ENCODE measurements around the gene SCO2.

Gene SCO2

DNA sequence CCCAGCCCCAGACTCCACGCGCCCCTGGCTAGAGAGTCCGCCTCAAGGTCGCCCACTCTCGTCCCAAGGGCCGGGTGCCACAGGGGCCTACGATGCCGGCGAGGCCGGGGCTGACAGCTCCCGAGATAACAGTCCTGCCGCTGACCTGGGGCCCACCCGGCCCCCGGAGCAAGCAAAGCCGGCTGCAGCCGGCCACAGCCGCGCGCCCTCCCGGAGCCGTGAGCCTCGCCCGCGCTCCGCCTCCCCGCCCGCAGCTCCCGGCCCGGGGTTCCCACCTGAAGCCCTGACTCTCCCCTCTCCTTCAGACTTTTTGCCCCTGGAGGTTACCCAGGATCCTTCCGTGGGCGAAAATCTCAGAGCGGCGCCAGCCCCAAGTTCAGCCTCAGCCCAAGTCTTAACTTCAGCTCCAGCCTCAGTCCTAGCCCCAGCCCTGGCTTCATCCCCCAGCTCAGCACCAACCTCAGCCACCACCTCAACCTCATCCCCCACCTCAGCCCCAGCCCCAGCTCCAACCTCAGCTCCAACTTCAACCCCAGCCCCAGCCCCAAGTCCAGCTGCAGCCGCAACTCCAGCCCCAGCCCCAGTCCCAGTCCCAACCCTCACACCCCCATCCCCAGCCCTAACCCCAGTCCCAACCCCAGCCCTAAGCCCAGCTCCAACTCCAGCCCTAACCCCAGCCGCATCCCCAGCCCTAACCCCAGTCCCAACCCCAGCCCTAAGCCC, 22.0 kb upstream of the SCO2 start:
- TF ChIP-seq, protein P1, sequence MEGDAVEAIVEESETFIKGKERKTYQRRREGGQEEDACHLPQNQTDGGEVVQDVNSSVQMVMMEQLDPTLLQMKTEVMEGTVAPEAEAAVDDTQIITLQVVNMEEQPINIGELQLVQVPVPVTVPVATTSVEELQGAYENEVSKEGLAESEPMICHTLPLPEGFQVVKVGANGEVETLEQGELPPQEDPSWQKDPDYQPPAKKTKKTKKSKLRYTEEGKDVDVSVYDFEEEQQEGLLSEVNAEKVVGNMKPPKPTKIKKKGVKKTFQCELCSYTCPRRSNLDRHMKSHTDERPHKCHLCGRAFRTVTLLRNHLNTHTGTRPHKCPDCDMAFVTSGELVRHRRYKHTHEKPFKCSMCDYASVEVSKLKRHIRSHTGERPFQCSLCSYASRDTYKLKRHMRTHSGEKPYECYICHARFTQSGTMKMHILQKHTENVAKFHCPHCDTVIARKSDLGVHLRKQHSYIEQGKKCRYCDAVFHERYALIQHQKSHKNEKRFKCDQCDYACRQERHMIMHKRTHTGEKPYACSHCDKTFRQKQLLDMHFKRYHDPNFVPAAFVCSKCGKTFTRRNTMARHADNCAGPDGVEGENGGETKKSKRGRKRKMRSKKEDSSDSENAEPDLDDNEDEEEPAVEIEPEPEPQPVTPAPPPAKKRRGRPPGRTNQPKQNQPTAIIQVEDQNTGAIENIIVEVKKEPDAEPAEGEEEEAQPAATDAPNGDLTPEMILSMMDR (IDR thresholded peaks at IDR 0.05; ENCODE audit: control extremely low read depth, extremely low read depth, low read depth, missing control alignments): no peak
- ChIA-PET CTCF (interaction anchor here (1.2 to 16.1 kb wide), 6 partner anchors 10 to 73 kb away, joined by 4 to 136 read pairs (median 9); partner anchors contain the start of genes SCO2, SYCE3 and TYMP), POLR2A (interaction anchor here (0.5 kb wide), 1 partner anchor 71 kb away, joined by 3 read pairs; no protein-coding TSS in a partner anchor)
- peak; percentile 28 for DNase-seq (ENCODE audit: extremely low spot score)

DNA sequence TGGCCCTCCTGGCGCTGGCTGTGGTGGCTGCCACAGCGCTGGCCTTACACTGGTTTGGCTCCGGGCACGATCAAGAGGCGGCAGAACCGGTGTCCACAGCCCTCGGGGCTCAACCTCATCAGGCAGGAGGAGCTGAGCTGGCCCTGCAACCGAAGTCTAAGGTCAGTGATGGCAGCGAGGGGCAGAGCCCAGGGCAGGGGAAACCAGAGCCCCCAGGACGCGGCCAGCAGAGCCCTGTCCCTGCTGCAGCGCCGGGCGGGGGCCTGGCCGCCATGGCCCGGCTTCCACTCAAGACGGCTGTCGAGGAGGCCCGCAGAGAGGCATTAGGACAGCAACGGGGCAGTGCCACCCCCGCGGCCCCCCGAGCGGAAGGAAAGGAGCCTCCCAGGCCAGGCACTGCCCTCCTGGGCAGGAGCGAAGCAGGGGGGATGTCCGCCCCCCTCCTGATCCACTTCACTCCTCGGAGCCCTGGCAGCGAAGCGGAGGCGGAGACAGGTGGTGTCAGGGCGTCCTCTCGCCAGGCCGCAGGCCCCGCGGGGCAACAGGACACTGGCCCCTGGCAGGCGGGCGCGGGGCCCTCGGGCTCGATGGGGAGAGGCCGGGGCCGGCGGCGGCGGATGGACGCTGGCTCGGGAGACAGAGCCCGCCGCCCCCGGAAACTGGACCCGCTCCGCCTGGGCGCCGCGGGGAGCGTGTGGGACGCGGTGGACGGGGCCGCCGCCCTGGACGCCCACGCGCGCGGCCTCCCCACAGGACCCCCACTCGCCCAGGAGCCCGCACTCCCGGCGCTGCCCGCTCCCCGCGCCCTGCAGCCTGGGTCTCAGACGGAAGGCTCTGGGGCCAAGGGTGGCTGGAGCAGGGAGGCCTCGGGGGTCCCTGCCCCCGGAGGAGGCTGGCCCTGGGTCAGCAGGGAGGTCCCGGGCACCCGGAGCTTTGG, 21.2 kb upstream of the SCO2 start:
- DNase-seq (ENCODE audit: extremely low spot score): peak; percentile 8
- POLR2A ChIA-PET: interaction anchor here (1.2 kb wide), 1 partner anchor 21 kb away, joined by 3 read pairs; the partner anchor contains the start of gene SCO2
- TF ChIP-seq, protein P1 (IDR thresholded peaks at IDR 0.05; ENCODE audit: control extremely low read depth, extremely low read depth, low read depth, missing control alignments): no peak
- CTCF ChIA-PET: interaction anchor here (1.1 to 16.1 kb wide), 6 partner anchors 11 to 20 kb away, joined by 3 to 136 read pairs (median 12); partner anchors contain the start of genes SCO2, SYCE3 and TYMP

DNA sequence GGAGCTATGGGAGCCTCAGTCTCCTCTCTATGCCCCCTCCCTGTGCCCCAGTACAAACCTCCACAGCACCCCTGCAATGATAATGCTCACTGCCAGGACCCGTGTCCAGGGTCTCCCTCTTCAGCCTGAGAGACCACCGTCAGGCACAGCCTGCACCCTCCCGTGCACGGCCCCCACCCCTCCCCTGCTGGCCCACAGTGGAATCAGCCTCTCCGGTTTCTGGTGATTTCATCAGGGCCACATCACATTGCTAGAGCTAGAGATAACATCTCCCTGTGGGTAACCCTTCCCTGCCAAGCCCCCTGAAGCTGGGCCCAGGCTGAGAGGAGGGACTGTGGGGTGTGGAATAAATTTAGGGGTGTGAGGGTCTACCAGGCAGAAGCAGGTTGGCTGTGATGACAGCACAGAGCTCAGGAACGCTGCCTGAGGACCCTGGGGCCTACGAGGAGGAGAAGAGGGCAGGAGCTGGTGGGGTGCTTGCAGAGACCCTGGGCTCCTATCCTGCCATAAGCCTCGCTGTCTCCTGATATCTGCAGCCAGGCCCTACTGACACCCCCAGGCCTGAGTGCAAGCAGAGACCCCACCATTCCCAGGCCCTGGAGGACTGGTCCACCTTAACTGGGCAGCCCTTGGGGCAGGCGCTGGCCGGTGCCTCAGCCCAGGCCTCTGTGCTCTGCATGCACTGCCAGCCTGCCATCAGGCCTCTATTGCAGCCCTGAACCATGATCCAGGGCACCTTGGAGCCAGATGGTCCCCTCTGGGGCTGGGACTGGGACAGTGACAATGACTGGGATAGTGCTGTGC, 20.3 kb upstream of the SCO2 start, which contains the start of gene KLHDC7B:
KLHDC7B (plus strand) TSS at position 378 of the 804 bp plus-strand sequence; CDS start at position 723, 345 bp downstream.
- ChIA-PET CTCF (interaction anchor here (1.1 to 16.1 kb wide), 5 partner anchors 13 to 75 kb away, joined by 3 to 136 read pairs (median 6); partner anchors contain the start of genes SCO2, SYCE3 and TYMP), POLR2A (interaction anchor here (1.2 kb wide), 1 partner anchor 20 kb away, joined by 3 read pairs; the partner anchor contains the start of gene SCO2)
- TF ChIP-seq, protein P1 (IDR thresholded peaks at IDR 0.05; ENCODE audit: control extremely low read depth, extremely low read depth, low read depth, missing control alignments): no peak
- DNase-seq (ENCODE audit: extremely low spot score): peak; percentile 26

DNA sequence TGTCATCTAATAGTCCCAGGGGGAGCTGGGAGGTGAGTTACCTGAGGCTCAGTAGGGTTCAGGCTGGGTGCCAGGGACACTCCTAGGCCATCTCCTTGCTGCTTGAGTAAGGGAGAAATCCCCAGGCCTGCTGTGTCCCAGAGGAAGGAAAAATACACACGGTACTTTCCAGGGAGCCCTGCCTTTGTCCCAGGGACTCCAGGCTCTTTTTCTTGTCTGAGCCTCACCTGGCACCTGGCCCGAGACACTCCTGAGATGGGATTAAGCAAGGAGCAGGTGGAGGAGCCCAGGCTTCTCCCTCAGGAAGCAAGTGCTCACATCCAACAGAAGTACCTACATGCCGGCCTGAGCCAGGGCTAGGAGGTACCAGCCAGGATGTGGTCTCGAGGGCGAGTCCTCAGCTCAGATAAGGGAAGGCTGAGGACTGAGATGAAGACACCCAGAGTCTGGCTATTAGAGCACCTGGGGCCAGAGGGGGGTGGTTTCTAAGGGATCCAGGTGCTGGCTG, 19.4 kb upstream of the SCO2 start:
- TF ChIP-seq, protein P1 (IDR thresholded peaks at IDR 0.05; ENCODE audit: control extremely low read depth, extremely low read depth, low read depth, missing control alignments): no peak
- CTCF ChIA-PET: interaction anchor here (1.0 to 16.1 kb wide), 4 partner anchors 11 to 76 kb away, joined by 3 to 136 read pairs (median 9); partner anchors contain the start of genes SCO2, SYCE3 and TYMP
- POLR2A ChIA-PET: no interaction called here
- peak; percentile 23 for DNase-seq (ENCODE audit: extremely low spot score)

DNA sequence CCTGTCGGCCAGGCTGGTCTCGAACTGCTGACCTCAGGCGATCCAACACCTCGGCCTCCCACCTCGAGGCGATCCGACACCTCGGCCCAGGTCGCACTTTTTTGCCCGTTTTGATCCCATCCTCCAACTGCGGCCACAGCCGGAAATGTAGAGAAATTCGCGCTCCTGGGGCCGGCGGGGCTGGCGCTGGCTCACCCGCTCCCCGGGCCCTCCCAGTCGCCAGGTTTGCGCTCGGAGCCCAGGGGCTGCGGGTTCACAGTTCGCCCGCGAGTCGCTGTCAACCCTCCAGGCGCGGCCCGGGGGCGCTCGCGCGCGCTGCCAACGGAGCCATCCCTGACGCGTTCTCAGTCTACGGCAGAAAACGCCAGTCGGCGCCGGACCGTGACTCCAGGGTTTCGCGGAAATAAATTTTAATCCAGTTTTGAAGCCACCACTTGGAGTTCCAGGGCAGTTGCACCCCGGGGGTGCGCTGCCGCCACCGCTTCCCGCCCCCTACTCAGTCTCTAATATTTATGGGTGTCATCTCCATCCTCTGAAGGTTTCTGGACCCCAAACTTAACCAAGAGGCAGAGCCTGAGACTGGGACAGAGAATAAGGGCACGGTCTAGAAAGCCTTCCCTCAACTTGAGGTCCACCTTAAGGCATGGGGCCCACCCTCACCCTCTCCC, 18.8 kb upstream of the SCO2 start:
- CTCF ChIA-PET: interaction anchor here (1.0 to 16.1 kb wide), 4 partner anchors 12 to 77 kb away, joined by 3 to 136 read pairs (median 9); partner anchors contain the start of genes SCO2, SYCE3 and TYMP
- POLR2A ChIA-PET: no interaction called here
- TF ChIP-seq, protein P1 (IDR thresholded peaks at IDR 0.05; ENCODE audit: control extremely low read depth, extremely low read depth, low read depth, missing control alignments): peak; percentile 73
- DNase-seq (ENCODE audit: extremely low spot score): peak; percentile 78

Data from GM10248 (cell line).